Chondrocyte (in vitro differentiated cells): ENCODE results near the gene NOTCH1. TPM values are rescaled to one million over a fixed set of nuclear protein-coding genes. Genes with fewer than 3 reads are reported as not detected.

Source experiments
- DNase-seq: peaks from one replicate; pipeline ENCODE4 v3.0.0; 2021; ENCODE audit warnings: mixed read lengths, low spot score
- H3K27ac Mint-ChIP-seq: one replicate; pipeline ENCODE4 v1.8.0; 2021; ENCODE audit warnings: mild to moderate bottlenecking, moderate library complexity, mixed read lengths; ENCODE audit not compliant: unreplicated experiment
- H3K27me3 Mint-ChIP-seq: 2 replicates; pipeline ENCODE4 v1.8.0; 2021; ENCODE audit warnings: low read depth, mixed read lengths
- H3K36me3 Mint-ChIP-seq: 2 replicates; pipeline ENCODE4 v1.8.0; 2021; ENCODE audit warnings: low read depth, mixed read lengths
- H3K4me1 Mint-ChIP-seq: 2 replicates; pipeline ENCODE4 v1.8.0; 2021; ENCODE audit warnings: low read depth, mild to moderate bottlenecking, mixed read lengths
- H3K4me3 Mint-ChIP-seq: one replicate; pipeline ENCODE4 v1.8.0; 2021; ENCODE audit warnings: mild to moderate bottlenecking, moderate library complexity, mixed read lengths; ENCODE audit not compliant: unreplicated experiment
- H3K9me3 Mint-ChIP-seq: 2 replicates; pipeline ENCODE4 v1.8.0; 2021; ENCODE audit warnings: low read depth, mixed read lengths
- total RNA-seq: library from RNA; stranded (reverse); gene quantifications from 3 replicates; pipeline ENCODE4 v1.2.1, GENCODE V29; 2021
- TF ChIP-seq, protein P1 (sequence below): fragments of 200-600 bp; sonication (generic); IDR thresholded peaks from 2 replicates; pipeline ENCODE4 v1.5.0; 2021; ENCODE audit warnings: antibody characterized with exemption, mild to moderate bottlenecking, moderate library complexity

Gene NOTCH1
- total RNA-seq, 1 donor from 2014 or later = 28.7 TPM

DNA sequence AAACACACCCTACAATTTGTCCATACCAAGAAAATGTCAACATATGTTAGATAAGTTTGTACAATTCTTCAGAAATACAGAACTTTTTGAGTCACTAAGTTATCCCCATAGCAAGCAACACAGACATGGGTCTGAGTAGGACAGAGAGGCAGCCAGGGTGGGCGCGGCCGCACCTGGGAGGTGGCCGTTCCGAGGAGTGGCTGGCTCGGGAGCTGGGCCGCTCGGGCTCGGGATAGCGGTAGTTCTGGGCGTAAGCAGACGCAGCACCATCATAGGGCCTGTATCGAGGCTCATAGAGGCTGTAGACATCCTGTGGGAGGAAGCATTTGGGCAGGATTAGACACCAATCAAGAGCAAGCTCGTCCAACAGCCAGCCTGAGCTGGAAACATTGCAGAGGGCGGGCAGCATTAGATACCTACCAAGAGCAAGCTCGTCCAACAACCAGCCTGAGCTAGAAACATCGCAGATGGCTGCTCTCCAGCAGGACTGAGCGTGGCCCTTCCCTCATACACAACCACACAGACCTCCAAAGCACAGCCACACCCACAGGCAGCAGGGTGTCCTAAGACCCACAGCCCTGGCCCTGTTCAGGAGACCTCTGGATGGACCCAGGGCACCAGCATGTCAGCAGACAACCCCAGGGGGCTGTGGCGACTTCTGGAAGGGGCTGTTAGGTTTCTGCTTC is 73.9 kb downstream of the NOTCH1 start:
- Mint-ChIP-seq H3K4me1 (no peaks in the 10 kb centered on the region), H3K9me3 (no peaks in the 10 kb centered on the region), H3K36me3 (peaks cover 26% of the 10 kb centered on the region), H3K4me3 (no peak overlapping the region), H3K27ac (no peak overlapping the region), H3K27me3 (no peaks in the 10 kb centered on the region)
- no peak for DNase-seq
- TF ChIP-seq, protein P1, sequence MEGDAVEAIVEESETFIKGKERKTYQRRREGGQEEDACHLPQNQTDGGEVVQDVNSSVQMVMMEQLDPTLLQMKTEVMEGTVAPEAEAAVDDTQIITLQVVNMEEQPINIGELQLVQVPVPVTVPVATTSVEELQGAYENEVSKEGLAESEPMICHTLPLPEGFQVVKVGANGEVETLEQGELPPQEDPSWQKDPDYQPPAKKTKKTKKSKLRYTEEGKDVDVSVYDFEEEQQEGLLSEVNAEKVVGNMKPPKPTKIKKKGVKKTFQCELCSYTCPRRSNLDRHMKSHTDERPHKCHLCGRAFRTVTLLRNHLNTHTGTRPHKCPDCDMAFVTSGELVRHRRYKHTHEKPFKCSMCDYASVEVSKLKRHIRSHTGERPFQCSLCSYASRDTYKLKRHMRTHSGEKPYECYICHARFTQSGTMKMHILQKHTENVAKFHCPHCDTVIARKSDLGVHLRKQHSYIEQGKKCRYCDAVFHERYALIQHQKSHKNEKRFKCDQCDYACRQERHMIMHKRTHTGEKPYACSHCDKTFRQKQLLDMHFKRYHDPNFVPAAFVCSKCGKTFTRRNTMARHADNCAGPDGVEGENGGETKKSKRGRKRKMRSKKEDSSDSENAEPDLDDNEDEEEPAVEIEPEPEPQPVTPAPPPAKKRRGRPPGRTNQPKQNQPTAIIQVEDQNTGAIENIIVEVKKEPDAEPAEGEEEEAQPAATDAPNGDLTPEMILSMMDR = no peak

DNA sequence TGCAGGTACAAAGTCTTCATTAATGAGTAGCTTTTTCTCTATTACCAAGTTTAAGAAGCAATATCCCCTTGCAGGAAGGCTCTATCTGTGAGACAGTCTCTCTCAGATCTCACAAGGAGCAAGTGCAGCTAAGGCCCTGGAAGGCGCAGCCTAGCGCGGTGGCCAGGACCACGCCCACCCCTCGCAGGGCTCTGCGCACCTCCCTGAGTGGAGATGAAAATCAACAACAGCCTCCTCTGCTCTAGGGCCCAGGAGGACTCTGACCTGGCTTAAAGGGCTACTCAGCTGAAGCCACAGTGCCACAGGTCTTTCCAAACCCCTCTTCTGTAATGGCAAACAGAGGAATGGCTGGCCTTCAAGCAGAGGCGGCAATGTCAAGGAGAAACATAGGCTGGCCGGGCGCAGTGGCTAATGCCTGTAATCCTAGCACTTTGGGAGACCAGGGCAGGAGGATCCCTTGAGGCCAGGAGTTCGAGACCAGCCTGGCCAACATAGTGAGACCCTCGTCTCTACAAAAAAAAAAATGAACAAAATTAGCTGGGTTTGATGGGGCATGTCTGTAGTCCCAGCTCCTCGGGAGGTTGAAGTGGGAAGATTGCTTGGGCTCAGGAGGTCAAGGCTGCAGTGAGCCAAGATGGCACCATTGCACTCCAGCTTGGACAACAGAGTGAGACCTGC is 74.9 kb downstream of the NOTCH1 start:
- H3K27me3 Mint-ChIP-seq = no peaks in the 10 kb centered on the region
- no peak overlapping the region for H3K27ac Mint-ChIP-seq
- H3K4me3 Mint-ChIP-seq = no peak overlapping the region
- TF ChIP-seq, protein P1 = no peak
- H3K4me1 Mint-ChIP-seq = no peaks in the 10 kb centered on the region
- H3K36me3 Mint-ChIP-seq = peaks cover 30% of the 10 kb centered on the region
- no peaks in the 10 kb centered on the region for H3K9me3 Mint-ChIP-seq
- no peak for DNase-seq

DNA sequence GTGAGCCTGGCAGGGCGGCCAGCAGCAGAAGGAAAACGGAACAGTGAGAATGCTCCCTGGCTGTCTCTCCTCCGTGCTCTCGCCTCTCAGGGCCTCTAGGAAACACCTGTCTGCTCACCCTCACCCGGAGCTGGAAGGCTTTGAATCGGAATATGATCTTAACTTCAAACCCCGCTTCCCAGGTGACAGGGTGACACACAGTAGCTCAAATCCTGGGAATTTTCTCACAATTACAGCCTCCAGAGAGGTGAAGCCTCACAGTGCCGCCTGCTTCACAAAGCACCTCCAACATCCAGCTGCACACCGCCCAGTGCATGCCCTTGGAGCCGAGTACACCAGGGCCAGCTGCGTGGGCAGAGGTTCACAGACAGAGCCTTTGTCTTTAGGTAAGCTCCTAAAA is 75.5 kb downstream of the NOTCH1 start:
- no peak overlapping the region for H3K27ac Mint-ChIP-seq
- no peak overlapping the region for H3K4me3 Mint-ChIP-seq
- no peak for DNase-seq
- no peaks in the 10 kb centered on the region for H3K4me1 Mint-ChIP-seq
- H3K36me3 Mint-ChIP-seq = peaks cover 27% of the 10 kb centered on the region
- H3K9me3 Mint-ChIP-seq = no peaks in the 10 kb centered on the region
- no peaks in the 10 kb centered on the region for H3K27me3 Mint-ChIP-seq
- TF ChIP-seq, protein P1 = no peak

DNA sequence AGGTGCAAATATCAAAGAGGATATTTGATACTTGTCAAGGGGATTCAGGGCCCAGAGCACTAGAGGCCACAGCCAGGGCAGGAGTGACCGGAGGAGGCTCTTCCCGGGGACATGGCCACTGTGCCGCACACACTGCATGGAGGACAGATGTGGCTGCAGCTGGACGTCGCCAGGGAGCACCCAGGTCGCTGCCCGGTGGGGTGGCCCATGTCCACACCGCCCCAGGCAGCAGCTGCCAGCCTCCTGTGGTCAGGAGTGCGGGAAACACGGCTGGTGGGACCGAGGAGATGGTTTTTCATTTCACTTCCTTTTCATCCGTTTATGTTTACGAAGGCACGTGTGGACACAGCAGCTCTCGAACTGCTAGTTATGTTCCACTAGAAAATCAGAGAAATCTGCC is 78.1 kb downstream of the NOTCH1 start:
- no peaks in the 10 kb centered on the region for H3K9me3 Mint-ChIP-seq
- H3K27me3 Mint-ChIP-seq = no peaks in the 10 kb centered on the region
- no peak overlapping the region for H3K27ac Mint-ChIP-seq
- peaks cover 31% of the 10 kb centered on the region for H3K36me3 Mint-ChIP-seq
- H3K4me3 Mint-ChIP-seq = no peak overlapping the region
- no peaks in the 10 kb centered on the region for H3K4me1 Mint-ChIP-seq
- TF ChIP-seq, protein P1 = no peak
- DNase-seq = no peak

DNA sequence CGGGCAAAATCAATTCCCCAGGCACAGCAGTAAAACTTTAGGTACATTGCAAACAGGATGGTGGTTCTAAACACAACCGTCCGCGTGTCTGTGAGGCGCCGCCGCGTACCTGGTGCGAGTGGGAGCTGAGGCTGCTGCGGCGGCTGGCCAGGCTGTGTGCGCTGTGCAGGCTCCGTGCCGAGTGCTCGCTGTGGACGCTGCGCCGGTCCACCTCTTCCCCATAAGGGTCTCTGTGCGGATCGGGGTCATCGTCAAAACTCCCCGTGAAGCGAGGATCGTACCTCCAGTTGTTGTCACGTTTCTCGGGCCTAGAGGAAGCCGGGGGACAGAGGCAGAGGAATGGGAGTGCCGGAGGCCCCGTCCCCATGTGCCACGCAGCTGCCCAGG is 79.7 kb downstream of the NOTCH1 start:
- TF ChIP-seq, protein P1 = no peak
- Mint-ChIP-seq H3K4me3 (no peak overlapping the region), H3K27ac (no peak overlapping the region), H3K27me3 (no peaks in the 10 kb centered on the region), H3K36me3 (peaks cover 37% of the 10 kb centered on the region), H3K9me3 (no peaks in the 10 kb centered on the region), H3K4me1 (no peaks in the 10 kb centered on the region)
- DNase-seq = no peak
